IPS-20b (cell line): ENCODE data around the gene DDX41.
"Not testable (repeated sequence)": the region's sequence is repeated elsewhere in the genome, so short reads cannot be mapped to it uniquely, and the experiment has no call there.

Experiments used
- H3K27ac ChIP-seq: one replicate; pipeline ENCODE4 v1.5.1; 2013; ENCODE audit warnings: low read length
- H3K27me3 ChIP-seq: 2 replicates; pipeline ENCODE4 v1.6.1; 2013; ENCODE audit warnings: mild to moderate bottlenecking, low read length, inconsistent platforms; ENCODE audit not compliant: insufficient read depth
- H3K36me3 ChIP-seq: 2 replicates; pipeline ENCODE4 v1.6.1; 2013; ENCODE audit warnings: low read depth, mild to moderate bottlenecking, inconsistent platforms, low read length, moderate library complexity; ENCODE audit not compliant: insufficient read depth
- H3K4me1 ChIP-seq: 2 replicates; pipeline ENCODE4 v1.6.1; 2013; ENCODE audit warnings: mild to moderate bottlenecking, control low read depth, inconsistent platforms, low read length, moderate library complexity; ENCODE audit not compliant: insufficient read depth
- H3K4me3 ChIP-seq: 2 replicates; pipeline ENCODE4 v1.5.1; 2013; ENCODE audit warnings: mild to moderate bottlenecking, low read length, inconsistent platforms
- H3K9ac ChIP-seq: 2 replicates; pipeline ENCODE4 v1.6.1; 2013; ENCODE audit warnings: low read depth, mild to moderate bottlenecking, inconsistent platforms, low read length, moderate library complexity
- H3K9me3 ChIP-seq: 2 replicates; pipeline ENCODE4 v1.6.1; 2013; ENCODE audit warnings: mild to moderate bottlenecking, low read depth, low read length, inconsistent platforms; ENCODE audit not compliant: insufficient read depth

DDX41 gene

GRCh38 chr5:177535125-177535524 is 18.4 kb upstream of the DDX41 start:
- Histone ChIP-seq H3K9ac (no peak overlapping the region), H3K9me3 (no peaks in the 10 kb centered on the region), H3K4me1 (no peaks in the 10 kb centered on the region), H3K4me3 (no peak overlapping the region), H3K27me3 (no peaks in the 10 kb centered on the region), H3K27ac (no peak overlapping the region), H3K36me3 (peaks cover 86% of the 10 kb centered on the region)

- H3K4me1 ChIP-seq, H3K27me3 ChIP-seq, H3K9me3 ChIP-seq, H3K27ac ChIP-seq, H3K9ac ChIP-seq, H3K4me3 ChIP-seq: not testable (repeated sequence)
- H3K36me3 ChIP-seq: peaks cover 90% of the 10 kb centered on the region
These were observed 17.7 kb upstream of the DDX41 start for GRCh38 chr5:177534433-177534832.

- Histone ChIP-seq H3K27ac (no peak overlapping the region), H3K9ac (no peak overlapping the region), H3K4me1 (no peaks in the 10 kb centered on the region), H3K27me3 (no peaks in the 10 kb centered on the region), H3K9me3 (no peaks in the 10 kb centered on the region), H3K4me3 (no peak overlapping the region), H3K36me3 (peaks cover 92% of the 10 kb centered on the region)
These were observed 14.6 kb upstream of the DDX41 start for GRCh38 chr5:177531209-177531940.

GRCh38 chr5:177530638-177531037 is 13.9 kb upstream of the DDX41 start:
- H3K9me3 ChIP-seq: no peaks in the 10 kb centered on the region
- H3K9ac ChIP-seq: no peak overlapping the region
- H3K4me1 ChIP-seq: no peaks in the 10 kb centered on the region
- peaks cover 92% of the 10 kb centered on the region for H3K36me3 ChIP-seq
- no peak overlapping the region for H3K4me3 ChIP-seq
- no peak overlapping the region for H3K27ac ChIP-seq
- H3K27me3 ChIP-seq: no peaks in the 10 kb centered on the region

- no peaks in the 10 kb centered on the region for H3K27me3 ChIP-seq
- H3K9me3 ChIP-seq: no peaks in the 10 kb centered on the region
- H3K36me3 ChIP-seq: peaks cover 92% of the 10 kb centered on the region
- H3K9ac ChIP-seq: no peak overlapping the region
- no peak overlapping the region for H3K27ac ChIP-seq
- H3K4me3 ChIP-seq: no peak overlapping the region
- no peaks in the 10 kb centered on the region for H3K4me1 ChIP-seq
These were observed 12.8 kb upstream of the DDX41 start for GRCh38 chr5:177529247-177530203.

- Histone ChIP-seq H3K36me3 (peaks cover 96% of the 10 kb centered on the region), H3K9ac (no peak overlapping the region), H3K4me3 (no peak overlapping the region), H3K27ac (no peak overlapping the region), H3K9me3 (no peaks in the 10 kb centered on the region), H3K27me3 (no peaks in the 10 kb centered on the region), H3K4me1 (no peaks in the 10 kb centered on the region)
These were observed 11.9 kb upstream of the DDX41 start for GRCh38 chr5:177528631-177529030.

GRCh38 chr5:177527595-177527994 is 10.8 kb upstream of the DDX41 start:
- Histone ChIP-seq H3K4me1 (no peaks in the 10 kb centered on the region), H3K27me3 (no peaks in the 10 kb centered on the region), H3K36me3 (peaks cover 93% of the 10 kb centered on the region), H3K9ac (no peak overlapping the region), H3K4me3 (no peak overlapping the region), H3K27ac (no peak overlapping the region), H3K9me3 (no peaks in the 10 kb centered on the region)

- Histone ChIP-seq H3K9ac (no peak overlapping the region), H3K27ac (no peak overlapping the region), H3K27me3 (no peaks in the 10 kb centered on the region), H3K4me3 (no peak overlapping the region), H3K36me3 (peaks cover 89% of the 10 kb centered on the region), H3K9me3 (no peaks in the 10 kb centered on the region), H3K4me1 (no peaks in the 10 kb centered on the region)
These were observed 10.0 kb upstream of the DDX41 start for GRCh38 chr5:177526791-177527190.

- Histone ChIP-seq H3K27ac (no peak overlapping the region), H3K36me3 (peaks cover 89% of the 10 kb centered on the region), H3K27me3 (no peaks in the 10 kb centered on the region), H3K9ac (no peak overlapping the region), H3K4me1 (no peaks in the 10 kb centered on the region), H3K9me3 (no peaks in the 10 kb centered on the region), H3K4me3 (no peak overlapping the region)
These were observed 9.4 kb upstream of the DDX41 start for GRCh38 chr5:177526191-177526590.

- Histone ChIP-seq H3K27ac (no peak overlapping the region), H3K4me1 (no peaks in the 10 kb centered on the region), H3K9me3 (no peaks in the 10 kb centered on the region), H3K4me3 (no peak overlapping the region), H3K9ac (no peak overlapping the region), H3K36me3 (peaks cover 89% of the 10 kb centered on the region), H3K27me3 (no peaks in the 10 kb centered on the region)
These were observed 8.3 kb upstream of the DDX41 start for GRCh38 chr5:177524941-177525655.

- H3K27ac ChIP-seq: no peak overlapping the region
- no peak overlapping the region for H3K4me3 ChIP-seq
- no peaks in the 10 kb centered on the region for H3K4me1 ChIP-seq
- H3K27me3 ChIP-seq: no peaks in the 10 kb centered on the region
- H3K9me3 ChIP-seq: no peaks in the 10 kb centered on the region
- no peak overlapping the region for H3K9ac ChIP-seq
- H3K36me3 ChIP-seq: peaks cover 89% of the 10 kb centered on the region
These were observed 7.8 kb upstream of the DDX41 start for GRCh38 chr5:177524539-177524900.
